ENCODE data around the gene CCDC59.

DNA sequence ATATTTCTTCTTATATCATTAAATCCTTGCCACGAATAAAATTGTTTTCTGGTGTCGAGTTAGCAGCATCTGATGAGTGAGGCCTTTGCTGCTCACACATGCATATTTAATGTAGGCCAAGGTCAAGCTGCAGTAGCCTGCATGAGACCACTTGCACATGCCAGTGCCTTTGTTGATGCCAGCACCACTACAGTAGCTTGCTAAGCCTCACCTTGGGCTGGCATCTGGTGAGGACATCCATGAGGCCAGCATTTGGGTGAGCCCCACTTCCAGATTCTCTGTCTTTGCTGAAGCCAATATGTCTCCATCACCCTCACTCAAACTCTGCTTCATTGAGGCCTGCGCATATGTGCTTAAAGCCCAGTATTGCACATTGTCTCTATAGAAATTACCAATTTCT is 8.0 kb downstream of the CCDC59 start:
- TF ChIP-seq, protein P1, sequence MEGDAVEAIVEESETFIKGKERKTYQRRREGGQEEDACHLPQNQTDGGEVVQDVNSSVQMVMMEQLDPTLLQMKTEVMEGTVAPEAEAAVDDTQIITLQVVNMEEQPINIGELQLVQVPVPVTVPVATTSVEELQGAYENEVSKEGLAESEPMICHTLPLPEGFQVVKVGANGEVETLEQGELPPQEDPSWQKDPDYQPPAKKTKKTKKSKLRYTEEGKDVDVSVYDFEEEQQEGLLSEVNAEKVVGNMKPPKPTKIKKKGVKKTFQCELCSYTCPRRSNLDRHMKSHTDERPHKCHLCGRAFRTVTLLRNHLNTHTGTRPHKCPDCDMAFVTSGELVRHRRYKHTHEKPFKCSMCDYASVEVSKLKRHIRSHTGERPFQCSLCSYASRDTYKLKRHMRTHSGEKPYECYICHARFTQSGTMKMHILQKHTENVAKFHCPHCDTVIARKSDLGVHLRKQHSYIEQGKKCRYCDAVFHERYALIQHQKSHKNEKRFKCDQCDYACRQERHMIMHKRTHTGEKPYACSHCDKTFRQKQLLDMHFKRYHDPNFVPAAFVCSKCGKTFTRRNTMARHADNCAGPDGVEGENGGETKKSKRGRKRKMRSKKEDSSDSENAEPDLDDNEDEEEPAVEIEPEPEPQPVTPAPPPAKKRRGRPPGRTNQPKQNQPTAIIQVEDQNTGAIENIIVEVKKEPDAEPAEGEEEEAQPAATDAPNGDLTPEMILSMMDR (IDR thresholded peaks at IDR 0.05; ENCODE audit: low read depth, low read length, missing input control): no peak
- no peak for TF ChIP-seq SP1 (IDR thresholded peaks at IDR 0.05)
- TF ChIP-seq EGR1 (IDR thresholded peaks at IDR 0.05; ENCODE audit: low read depth in 2 of 2): no peak
- TF ChIP-seq TAF1 (conservative IDR thresholded peaks at IDR 0.05): no peak
- TF ChIP-seq YY1 (IDR thresholded peaks at IDR 0.05): no peak
- TF ChIP-seq REST (IDR thresholded peaks at IDR 0.05): no peak
- TF ChIP-seq JUND (IDR thresholded peaks at IDR 0.05): no peak
- no peak for TF ChIP-seq RAD21 (IDR thresholded peaks at IDR 0.05)
- no peak for TF ChIP-seq GABPA (IDR thresholded peaks at IDR 0.05 in 1 of 2, conservative IDR thresholded peaks at IDR 0.05 in 1 of 2)
- TF ChIP-seq, protein P2, sequence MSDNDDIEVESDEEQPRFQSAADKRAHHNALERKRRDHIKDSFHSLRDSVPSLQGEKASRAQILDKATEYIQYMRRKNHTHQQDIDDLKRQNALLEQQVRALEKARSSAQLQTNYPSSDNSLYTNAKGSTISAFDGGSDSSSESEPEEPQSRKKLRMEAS (IDR thresholded peaks at IDR 0.05): no peak
- TF ChIP-seq, protein P3, sequence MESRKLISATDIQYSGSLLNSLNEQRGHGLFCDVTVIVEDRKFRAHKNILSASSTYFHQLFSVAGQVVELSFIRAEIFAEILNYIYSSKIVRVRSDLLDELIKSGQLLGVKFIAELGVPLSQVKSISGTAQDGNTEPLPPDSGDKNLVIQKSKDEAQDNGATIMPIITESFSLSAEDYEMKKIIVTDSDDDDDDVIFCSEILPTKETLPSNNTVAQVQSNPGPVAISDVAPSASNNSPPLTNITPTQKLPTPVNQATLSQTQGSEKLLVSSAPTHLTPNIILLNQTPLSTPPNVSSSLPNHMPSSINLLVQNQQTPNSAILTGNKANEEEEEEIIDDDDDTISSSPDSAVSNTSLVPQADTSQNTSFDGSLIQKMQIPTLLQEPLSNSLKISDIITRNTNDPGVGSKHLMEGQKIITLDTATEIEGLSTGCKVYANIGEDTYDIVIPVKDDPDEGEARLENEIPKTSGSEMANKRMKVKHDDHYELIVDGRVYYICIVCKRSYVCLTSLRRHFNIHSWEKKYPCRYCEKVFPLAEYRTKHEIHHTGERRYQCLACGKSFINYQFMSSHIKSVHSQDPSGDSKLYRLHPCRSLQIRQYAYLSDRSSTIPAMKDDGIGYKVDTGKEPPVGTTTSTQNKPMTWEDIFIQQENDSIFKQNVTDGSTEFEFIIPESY (IDR thresholded peaks at IDR 0.05): no peak

Measured in liver (tissue), 3 donors.